ENCODE data around the gene SKAP1.
A peak's percentile ranks its signal among the peaks of the same experiment; 100 is the strongest.

The SKAP1 gene

DNA sequence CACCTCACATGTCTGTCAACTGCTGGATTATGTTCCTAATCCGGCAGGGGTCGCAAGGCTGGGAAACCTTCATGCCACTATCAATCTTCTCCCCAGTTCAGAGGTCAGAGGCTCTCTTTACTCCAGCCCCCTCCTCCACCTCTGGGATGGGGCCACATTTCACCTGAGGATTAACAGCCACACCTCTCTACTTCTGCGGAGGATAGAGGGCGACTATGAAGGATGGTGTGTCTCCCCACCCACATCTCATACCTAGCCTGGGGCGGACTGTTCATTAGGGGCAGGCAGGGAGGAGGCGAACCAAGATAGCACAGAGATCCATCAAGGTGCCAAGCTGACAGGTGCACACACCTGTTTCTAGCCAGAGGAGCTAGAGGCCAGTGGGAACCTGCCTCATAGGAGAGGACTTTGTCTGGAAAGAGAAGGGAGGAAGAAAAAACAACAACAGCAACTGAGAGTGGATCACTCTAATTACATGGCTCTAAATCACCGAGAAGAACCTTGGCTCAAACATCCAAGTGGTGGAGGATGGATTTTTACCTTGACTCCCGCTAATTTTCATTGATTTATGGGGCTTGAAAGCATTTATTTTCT, 41.9 kb upstream of the SKAP1 start:
- TF ChIP-seq, protein P1, sequence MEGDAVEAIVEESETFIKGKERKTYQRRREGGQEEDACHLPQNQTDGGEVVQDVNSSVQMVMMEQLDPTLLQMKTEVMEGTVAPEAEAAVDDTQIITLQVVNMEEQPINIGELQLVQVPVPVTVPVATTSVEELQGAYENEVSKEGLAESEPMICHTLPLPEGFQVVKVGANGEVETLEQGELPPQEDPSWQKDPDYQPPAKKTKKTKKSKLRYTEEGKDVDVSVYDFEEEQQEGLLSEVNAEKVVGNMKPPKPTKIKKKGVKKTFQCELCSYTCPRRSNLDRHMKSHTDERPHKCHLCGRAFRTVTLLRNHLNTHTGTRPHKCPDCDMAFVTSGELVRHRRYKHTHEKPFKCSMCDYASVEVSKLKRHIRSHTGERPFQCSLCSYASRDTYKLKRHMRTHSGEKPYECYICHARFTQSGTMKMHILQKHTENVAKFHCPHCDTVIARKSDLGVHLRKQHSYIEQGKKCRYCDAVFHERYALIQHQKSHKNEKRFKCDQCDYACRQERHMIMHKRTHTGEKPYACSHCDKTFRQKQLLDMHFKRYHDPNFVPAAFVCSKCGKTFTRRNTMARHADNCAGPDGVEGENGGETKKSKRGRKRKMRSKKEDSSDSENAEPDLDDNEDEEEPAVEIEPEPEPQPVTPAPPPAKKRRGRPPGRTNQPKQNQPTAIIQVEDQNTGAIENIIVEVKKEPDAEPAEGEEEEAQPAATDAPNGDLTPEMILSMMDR (IDR thresholded peaks at IDR 0.05; ENCODE audit: low read depth, low read length): no peak
- H3K4me3 ChIP-seq (ENCODE audit: low read depth, low read length): no peak overlapping the region
- in situ Hi-C loops (cut with HindIII; ENCODE audit: low sequenced_read_pairs): no loop called here
- no peak for DNase-seq (ENCODE audit: low read depth, low spot score)

DNA sequence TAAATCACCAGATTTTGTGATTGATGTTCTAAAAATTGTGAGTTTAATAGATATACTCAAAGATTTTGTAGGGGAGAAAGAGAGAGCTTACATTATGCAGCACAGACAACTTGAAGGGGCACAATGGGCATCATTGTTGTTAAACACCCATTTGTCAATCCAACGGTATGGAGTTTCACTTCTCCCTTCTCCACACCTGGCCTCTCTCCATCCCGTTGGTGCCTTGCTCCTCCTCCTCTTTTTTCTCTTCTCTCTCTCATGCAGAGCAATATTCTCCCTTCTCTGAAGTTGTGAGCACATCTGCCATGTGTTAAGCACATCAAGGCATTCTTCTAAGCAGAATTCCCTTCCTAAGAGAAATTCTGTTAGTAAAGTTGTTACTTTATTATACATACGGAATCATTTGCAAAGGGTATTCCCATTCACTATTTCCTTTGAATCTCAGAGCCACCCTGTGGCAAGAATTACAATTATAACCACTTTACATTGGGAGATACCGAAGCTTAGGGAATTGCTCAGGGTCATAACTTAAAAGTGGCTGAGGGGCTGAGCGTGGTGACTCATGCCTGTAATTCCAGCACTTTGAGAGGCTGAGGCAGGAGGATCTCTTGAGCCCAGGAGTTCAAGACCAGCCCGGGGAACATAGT, 40.5 kb upstream of the SKAP1 start:
- H3K4me3 ChIP-seq (ENCODE audit: low read depth, low read length): no peak overlapping the region
- TF ChIP-seq, protein P1 (IDR thresholded peaks at IDR 0.05; ENCODE audit: low read depth, low read length): peak; percentile 19
- in situ Hi-C loops (cut with HindIII; ENCODE audit: low sequenced_read_pairs): no loop called here
- DNase-seq (ENCODE audit: low read depth, low spot score): peak; percentile 68

DNA sequence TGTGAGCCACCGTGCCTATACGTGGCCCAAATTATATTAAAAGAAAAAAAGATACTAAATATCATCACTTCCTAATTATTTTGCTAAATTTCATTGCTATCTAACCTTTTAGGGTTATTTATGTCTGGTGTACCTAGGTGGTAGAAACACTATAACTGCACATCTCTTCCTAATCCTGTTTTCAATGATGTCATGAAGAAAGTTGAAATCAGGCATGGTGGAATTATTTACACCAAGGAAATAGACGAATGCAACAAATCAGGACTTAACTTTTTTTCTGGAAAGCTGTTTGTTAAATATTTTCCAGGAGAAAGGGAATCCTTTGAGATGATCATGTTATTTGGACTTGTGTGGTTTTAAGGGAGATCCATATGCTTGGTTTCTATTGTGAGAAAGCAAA, 39.2 kb upstream of the SKAP1 start:
- in situ Hi-C loops (cut with HindIII; ENCODE audit: low sequenced_read_pairs): no loop called here
- TF ChIP-seq, protein P1 (IDR thresholded peaks at IDR 0.05; ENCODE audit: low read depth, low read length): no peak
- no peak overlapping the region for H3K4me3 ChIP-seq (ENCODE audit: low read depth, low read length)
- DNase-seq (ENCODE audit: low read depth, low spot score): no peak

DNA sequence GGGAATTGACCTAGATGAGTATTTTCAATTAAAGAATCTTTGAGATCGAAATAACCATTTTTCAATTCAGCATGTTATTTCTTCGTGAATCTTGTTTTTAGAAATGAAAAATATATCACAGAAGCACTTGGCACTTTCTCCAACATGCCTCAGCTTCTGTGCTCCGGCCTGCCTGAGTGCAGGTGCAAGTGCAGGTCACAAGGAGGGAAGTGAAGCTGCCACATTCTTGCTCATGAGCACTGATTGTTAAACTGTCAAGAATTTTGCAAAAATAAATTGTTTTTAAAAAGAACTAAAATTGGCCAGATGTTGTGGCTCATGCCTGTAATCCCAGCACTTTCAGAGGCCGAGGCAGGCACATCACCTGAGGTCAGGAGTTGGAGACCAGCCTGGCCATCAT, 38.3 kb upstream of the SKAP1 start:
- in situ Hi-C loops (cut with HindIII; ENCODE audit: low sequenced_read_pairs): no loop called here
- DNase-seq (ENCODE audit: low read depth, low spot score): no peak
- H3K4me3 ChIP-seq (ENCODE audit: low read depth, low read length): no peak overlapping the region
- TF ChIP-seq, protein P1 (IDR thresholded peaks at IDR 0.05; ENCODE audit: low read depth, low read length): no peak

DNA sequence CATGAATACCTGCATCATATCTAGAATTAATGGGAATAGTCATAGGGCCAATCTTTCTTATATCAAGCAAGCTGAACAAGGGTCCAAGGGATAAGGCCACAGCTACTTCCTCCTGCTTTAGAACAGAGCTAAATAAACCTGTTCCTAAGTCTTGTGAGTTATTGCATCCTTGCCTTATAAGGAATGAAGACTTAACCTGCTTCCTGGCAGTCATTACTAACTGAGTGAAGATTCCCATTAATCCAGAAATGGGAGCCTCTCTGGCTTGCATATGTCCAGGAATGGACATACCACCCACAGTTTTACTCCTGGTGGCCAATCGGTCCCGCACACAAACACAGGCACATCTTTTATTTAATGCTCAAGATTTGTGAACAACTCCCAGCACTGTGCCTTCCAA, 35.9 kb upstream of the SKAP1 start:
- no peak for DNase-seq (ENCODE audit: low read depth, low spot score)
- no peak overlapping the region for H3K4me3 ChIP-seq (ENCODE audit: low read depth, low read length)
- in situ Hi-C loops (cut with HindIII; ENCODE audit: low sequenced_read_pairs): no loop called here
- TF ChIP-seq, protein P1 (IDR thresholded peaks at IDR 0.05; ENCODE audit: low read depth, low read length): no peak

DNA sequence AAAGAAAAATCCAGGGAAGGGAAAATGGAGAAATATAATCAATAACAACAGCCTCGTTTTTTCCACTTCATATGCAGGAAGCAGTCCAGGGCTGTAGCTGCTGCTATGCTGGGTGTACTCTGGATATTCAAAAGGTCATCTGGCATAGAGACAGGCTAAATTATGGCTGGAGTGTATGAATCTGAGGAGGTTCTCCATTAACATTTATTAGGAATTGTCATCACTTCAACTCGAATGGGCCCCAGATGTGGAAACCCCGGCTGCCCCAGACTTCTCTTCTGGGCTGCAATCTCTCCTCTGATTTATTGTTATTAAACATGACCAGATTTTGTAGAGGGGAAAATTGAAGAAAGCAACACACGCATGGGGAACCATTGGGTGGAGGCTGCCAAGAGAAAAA, 33.5 kb upstream of the SKAP1 start:
- in situ Hi-C loops (cut with HindIII; ENCODE audit: low sequenced_read_pairs): no loop called here
- no peak for DNase-seq (ENCODE audit: low read depth, low spot score)
- no peak overlapping the region for H3K4me3 ChIP-seq (ENCODE audit: low read depth, low read length)
- TF ChIP-seq, protein P1 (IDR thresholded peaks at IDR 0.05; ENCODE audit: low read depth, low read length): no peak

All from astrocyte of the spinal cord (primary cell).